ENCODE measurements around the gene LRRK1.

Gene LRRK1

DNA sequence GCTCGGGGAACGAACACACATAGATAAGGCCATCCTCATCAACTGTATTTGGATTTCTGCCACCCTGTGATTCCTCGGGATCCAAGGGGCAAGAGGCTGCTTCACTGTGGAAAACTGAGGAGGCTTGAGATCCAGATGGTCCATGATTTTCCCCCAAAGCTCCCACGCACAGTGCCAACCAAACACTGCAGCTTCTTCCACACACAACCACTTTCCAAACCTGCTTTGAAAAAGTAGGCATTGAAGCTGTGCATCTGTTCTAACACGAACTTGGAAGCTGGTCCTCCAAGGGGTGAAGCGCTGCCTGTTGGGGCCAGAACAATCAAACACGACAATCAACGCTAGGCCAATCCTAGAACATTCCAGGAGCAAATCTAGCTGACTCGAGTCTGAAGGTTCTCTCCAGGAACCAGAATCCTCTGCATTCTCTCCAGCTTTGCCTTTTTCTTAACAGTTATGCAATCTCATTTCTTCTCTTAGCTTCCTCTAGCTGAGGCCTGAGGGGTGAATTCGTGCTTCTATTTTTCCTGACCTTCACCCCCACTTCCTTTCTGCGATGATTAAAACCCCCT lies 104.4 kb downstream of the LRRK1 start:
- DNase-seq (ENCODE audit: low spot score), result no peak

DNA sequence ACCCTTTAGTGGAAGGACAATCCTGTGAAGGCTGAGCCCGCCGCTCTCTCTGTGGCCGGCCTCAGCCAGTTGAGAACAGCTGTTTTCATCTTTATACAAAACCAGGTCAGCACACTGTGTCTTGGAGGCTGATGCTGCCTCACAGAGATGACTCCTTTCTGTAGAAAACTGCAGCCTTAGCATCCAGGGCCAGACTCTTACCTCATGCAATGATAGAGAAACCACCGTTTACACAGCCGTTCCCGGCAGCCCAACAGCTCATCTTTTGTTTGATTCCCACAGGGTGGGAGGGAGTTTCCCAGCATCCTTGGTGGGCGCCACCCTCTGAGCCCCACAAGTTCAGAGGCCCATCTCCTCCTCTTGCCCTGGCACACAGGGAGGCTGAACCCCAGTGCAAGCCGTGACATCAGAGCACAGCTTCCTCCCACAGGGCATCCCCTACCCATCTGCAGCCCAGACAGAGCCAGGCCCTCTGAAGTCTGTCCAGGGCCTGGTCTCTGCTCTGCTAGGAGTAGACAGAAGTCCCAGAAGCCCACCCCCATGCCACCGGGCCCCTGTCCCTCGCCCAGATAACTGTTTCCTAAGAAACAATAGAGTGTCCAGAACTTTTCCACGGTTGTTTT lies 105.0 kb downstream of the LRRK1 start:
- DNase-seq (ENCODE audit: low spot score), result no peak

DNA sequence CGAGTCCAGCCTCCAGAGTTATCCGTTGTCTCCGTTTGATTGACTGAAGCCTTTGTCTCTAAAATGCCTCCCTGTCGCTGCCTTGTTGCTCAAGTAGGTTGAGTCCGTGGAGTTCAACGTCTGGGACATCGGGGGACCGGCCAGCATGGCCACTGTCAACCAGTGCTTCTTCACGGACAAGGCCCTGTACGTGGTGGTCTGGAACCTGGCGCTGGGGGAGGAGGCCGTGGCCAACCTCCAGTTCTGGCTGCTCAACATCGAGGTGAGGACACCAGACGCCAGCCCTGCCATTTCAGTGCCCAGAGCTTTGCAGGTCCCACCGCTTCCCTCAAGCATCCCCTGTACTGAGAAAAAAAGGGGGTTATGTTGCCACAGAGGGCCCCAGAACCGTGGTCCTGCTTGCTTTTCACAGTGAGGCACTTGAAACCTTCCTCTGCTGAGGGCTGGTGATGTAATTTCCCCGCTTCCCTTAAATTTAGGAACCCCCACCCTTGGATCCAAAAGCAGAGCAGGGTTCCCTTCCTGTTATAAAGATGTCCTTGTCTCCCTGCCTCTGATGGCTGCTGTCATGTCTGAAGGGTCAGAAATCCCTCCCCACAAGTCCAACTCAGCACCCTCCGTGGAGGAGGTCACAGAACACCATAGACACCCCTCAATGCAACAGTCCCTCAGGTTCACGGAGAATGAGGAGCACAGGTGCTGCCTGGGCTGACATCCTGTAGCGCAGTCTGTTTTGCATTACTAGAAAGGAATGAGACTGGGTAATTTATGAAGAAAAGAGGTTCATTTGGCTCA lies 105.7 kb downstream of the LRRK1 start:
- no peak for DNase-seq (ENCODE audit: low spot score)

DNA sequence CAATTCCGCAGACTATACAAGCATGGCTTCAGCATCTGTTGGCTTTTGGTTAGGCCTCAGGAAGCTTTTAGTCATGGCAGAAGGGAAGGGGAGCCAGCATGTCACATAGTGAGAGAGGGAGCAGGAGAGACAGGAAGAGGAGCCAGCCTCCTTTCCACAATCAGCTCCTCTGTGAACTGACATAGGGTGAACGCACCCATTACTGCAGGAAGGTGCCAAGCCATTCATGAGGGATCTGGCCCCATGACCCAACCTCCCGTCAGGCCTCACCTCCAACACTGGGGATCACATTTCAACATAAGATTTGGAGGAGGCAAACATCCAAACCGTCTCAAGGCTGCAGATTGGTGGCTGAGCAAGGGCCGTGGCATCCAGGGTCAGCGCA lies 106.3 kb downstream of the LRRK1 start:
- DNase-seq (ENCODE audit: low spot score), result no peak

- no peak for DNase-seq (ENCODE audit: low spot score)
These were observed 106.9 kb downstream of the LRRK1 start for GRCh38 chr15:101025896-101026631.

DNA sequence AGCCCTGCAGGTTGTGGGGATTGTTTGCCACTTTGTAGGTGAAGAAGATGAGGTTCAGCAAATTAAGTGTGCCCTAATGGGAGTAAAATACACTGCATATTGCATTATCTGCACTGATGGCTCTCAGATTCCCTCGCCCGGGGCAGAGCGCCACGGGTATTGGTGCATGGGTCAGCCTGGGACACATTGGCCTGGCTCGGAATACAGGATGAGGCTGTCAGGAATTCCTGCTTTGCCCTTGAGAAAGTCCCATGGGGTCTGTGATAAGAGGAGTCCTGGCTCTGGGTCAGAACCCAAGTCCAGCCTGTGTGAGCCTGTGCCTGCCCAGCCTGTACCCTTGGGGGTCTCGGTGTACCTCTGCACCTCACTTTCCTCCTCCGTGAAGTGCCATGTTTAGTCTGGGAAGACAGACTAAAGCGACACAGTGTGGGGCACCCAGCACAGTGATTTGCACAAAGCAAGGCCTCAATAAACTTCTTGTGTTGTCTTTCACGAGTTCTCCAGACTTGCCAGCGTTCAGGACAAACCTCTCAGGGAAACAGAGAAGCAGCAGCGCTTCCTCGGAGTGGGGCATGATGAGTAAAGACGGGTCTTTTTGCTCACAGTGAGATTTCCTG lies 107.6 kb downstream of the LRRK1 start:
- DNase-seq (ENCODE audit: low spot score), result no peak

GRCh38 chr15:101027273-101027901 lies 108.2 kb downstream of the LRRK1 start:
- DNase-seq (ENCODE audit: low spot score), result no peak

GRCh38 chr15:101027920-101028319 lies 108.8 kb downstream of the LRRK1 start:
- no peak for DNase-seq (ENCODE audit: low spot score)

DNA sequence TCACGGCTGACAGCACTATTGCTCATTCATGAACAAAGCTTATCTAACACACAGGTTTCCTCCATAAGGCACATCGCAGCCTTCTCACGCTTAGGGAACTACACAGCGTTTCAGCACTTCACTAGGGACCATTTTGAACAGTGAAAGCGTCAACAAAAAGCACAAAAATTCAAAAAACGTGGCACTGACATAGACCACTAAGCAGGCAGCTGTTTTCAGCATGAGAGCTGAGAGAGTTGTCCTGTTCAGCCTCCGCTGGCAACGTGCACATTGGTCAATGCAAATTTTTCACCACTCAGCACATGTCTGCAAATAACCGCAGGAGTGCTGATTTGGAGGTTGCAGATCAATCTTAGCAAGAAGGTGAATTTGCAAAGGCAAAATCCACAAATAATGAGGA lies 109.2 kb downstream of the LRRK1 start:
- no peak for DNase-seq (ENCODE audit: low spot score)

GRCh38 chr15:101028772-101029438 lies 109.7 kb downstream of the LRRK1 start:
- DNase-seq (ENCODE audit: low spot score), result no peak

- DNase-seq (ENCODE audit: low spot score), result no peak
These were observed 111.0 kb downstream of the LRRK1 start for GRCh38 chr15:101029971-101030661.

DNA sequence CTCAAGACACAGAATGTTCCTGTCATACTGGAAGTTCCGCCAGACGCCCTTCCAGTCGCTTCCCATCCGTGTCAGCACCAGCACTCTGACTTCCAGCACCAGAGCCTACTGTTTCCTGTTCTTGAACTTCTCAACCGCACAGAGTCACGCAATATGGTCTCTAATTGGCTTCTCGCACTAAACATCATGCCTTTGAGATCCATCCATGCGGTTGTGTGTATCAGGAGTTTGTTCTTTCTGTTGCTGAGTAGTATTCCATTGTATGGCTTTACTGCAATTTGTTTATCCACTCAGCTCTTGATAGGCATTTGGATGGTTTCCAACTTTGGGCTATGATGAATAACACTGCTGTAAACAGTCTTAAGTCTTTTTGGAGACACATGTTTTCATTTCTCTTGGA lies 112.1 kb downstream of the LRRK1 start:
- no peak for DNase-seq (ENCODE audit: low spot score)

DNA sequence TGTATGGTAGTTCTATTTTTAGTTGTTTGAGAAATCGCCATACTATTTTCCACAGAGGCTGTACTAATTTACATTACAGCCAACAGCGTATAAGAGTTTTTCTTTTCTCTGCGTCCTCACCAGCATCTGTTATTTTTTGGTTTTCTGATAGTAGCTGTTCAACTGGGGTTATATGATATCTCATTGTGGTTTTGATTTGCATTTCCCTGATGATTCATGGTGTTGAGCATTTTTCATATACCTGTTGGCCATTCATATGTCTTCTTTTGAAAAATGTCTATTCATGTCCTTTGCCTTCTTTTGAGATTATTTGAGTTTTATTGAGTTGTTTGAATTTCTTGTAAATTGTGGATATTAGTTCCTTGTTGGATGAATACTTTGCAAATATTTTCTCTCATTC lies 114.6 kb downstream of the LRRK1 start:
- no peak for DNase-seq (ENCODE audit: low spot score)

DNA sequence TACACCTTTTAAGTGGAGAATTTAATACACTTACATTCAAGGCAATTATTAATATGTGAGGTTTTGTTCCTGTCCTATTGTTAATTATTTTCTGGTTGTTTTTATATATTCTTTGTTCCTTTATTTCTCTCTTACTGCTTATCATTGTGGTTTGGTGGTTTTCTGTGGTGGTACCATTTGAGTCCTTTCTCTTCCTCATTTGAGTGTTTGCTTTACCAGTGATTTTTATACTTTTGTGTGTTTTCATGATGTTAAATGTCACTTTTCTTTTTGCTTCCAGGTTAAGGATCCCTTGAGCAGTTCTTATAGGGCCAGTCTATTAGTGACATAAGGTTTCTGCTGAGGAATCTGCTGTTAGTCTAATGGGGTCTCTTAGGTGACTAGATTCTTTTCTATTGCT lies 116.5 kb downstream of the LRRK1 start:
- DNase-seq (ENCODE audit: low spot score), result no peak

- DNase-seq (ENCODE audit: low spot score), result no peak
These were observed 117.0 kb downstream of the LRRK1 start for GRCh38 chr15:101036189-101036588.

DNA sequence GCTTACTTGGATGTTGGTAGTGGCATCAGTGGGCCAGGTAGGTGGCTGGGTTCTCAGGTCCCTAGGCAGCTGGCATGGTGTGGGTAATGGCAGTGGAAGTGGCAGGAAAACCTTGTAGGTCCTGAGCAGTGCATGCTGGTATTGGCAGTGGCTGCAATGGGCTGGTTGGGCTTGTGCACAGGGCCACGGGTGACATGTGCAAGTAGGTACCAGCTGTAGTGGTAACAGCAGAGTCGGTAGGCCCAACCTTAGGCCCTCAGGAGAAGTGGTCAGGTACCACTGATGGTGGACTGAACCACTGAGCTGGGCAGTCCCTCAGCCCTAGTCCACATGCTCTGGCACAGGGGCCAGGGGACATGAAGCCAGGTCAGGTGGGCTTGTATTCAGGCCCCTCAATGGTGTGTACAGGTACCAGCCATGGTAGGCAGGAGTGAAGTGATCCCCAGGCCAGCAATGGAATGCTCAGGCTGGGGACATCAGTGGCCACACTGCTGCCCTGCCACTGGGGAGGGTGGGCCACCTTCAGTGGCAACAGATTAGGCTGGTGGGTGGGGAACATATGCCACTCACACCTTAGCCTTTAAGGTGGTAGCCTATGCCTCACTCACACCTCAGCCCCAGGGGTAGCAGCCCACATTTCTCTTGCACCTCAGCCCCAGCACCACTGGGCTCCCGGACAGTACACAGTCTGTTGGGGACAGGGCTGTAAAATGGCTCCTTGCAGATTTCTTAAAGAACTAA lies 118.1 kb downstream of the LRRK1 start:
- no peak for DNase-seq (ENCODE audit: low spot score)

DNA sequence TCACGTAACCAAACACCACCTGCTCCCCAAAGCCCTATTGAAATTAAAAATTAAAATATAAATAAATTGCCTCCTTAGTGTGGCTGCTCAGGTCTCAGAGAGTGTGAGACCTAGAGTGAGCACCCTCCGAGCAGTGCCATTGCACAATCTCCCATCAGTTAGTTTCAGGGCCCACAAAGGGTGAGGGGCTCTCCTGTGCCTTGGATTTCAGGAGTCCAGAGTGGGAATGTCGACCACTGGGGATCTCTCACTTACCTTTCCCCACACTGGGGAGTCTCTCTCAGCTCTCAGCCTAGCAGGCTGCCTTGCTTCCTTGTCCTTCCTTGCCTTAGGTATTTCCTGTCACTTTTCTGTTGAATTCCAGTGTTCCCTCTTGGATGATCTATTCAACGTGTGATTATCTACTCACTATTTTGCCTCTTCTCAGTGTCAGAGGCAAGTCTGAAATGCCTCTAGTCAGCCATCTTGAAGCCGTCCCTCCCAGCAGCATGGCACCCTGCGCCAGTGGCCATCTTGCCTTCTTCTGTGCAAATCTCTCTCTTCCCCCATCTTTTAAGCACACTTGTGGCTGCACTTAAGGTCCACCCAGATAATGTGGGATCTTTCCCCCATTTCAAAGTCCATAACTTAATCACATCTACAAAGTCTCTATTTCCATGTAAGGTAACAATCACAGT lies 119.3 kb downstream of the LRRK1 start:
- DNase-seq (ENCODE audit: low spot score), result no peak

GRCh38 chr15:101039461-101039860 lies 120.3 kb downstream of the LRRK1 start:
- DNase-seq (ENCODE audit: low spot score), result no peak

DNA sequence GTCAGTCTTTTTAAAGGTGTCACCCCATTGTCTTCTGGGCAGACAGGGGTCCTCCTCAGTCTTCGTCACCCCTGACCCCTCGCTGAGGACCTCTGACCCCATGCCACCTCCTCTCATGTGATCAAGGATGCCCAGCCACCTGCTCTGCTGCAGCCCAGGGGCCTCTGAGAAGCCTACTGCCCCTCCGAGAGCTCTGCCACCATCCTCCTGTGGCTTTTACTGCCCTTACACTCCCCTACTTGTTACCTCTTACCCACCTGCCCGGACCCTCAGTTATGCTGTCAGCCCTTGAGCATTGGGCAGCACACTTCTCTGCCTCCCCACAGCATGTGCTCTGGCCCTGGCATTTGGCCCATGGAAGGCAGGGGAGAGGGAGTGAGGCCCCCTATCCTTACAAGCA lies 123.2 kb downstream of the LRRK1 start:
- no peak for DNase-seq (ENCODE audit: low spot score)

Data from kidney capillary endothelial cell (primary cell).